ENCODE measurements around the gene NME4.
"Not testable (repeated sequence)": the region's sequence is repeated elsewhere in the genome, so short reads cannot be mapped to it uniquely, and the experiment has no call there.

The NME4 gene

GRCh38 chr16:378113-378820, 18.7 kb upstream of the NME4 start:
- not testable (repeated sequence) for DNase-seq

- no peak for DNase-seq
These were observed 18.2 kb upstream of the NME4 start for GRCh38 chr16:378821-379182.

GRCh38 chr16:379183-379960, 17.6 kb upstream of the NME4 start:
- no peak for DNase-seq

GRCh38 chr16:379961-380761, 16.8 kb upstream of the NME4 start:
- DNase-seq = no peak

- DNase-seq = no peak
These were observed 16.3 kb upstream of the NME4 start for GRCh38 chr16:380762-381011.

GRCh38 chr16:381012-381788, 15.8 kb upstream of the NME4 start:
- DNase-seq = no peak

- peak; percentile 49 to 69 (median 54) for DNase-seq
These were observed 14.9 kb upstream of the NME4 start, which contains the start of gene PGAP6 for GRCh38 chr16:381789-382717. PGAP6 (minus strand) TSS chr16:381978; CDS start chr16:381821, 157 bp downstream.

GRCh38 chr16:383326-384051, 13.5 kb upstream of the NME4 start:
- no peak for DNase-seq

GRCh38 chr16:386641-387156, 10.3 kb upstream of the NME4 start:
- no peak for DNase-seq

GRCh38 chr16:387761-388666, 9.0 kb upstream of the NME4 start:
- not testable (repeated sequence) for DNase-seq

GRCh38 chr16:389352-389751, 7.6 kb upstream of the NME4 start:
- DNase-seq = no peak

GRCh38 chr16:391885-392335, 5.1 kb upstream of the NME4 start:
- DNase-seq = peak; percentile 33 to 73 (median 48)

- no peak for DNase-seq
These were observed 4.5 kb upstream of the NME4 start for GRCh38 chr16:392450-393030.

GRCh38 chr16:396199-396598, 800 bp upstream of the NME4 start:
- no peak for DNase-seq

GRCh38 chr16:396605-397004, 394 bp upstream of the NME4 start:
- no peak for DNase-seq

GRCh38 chr16:397736-398332, 835 bp downstream of the NME4 start:
- no peak for DNase-seq

- no peak for DNase-seq
These were observed 1.8 kb downstream of the NME4 start for GRCh38 chr16:398561-399339.

Data from activated CD4-positive, CD25-positive, alpha-beta regulatory T cell (primary cell).